NCI-H748 (cell line): ENCODE results near the gene TRIM25.
"Not testable (repeated sequence)": the region's sequence is repeated elsewhere in the genome, so short reads cannot be mapped to it uniquely, and the experiment has no call there.

ENCODE experiments used
- DNase-seq: peaks from one replicate; lab custom pipeline; 2025; ENCODE audit not compliant: unreplicated experiment; lab: John Stamatoyannopoulos, UW

Gene TRIM25

GRCh38 chr17:56913867-56914580 lies at the start of gene TRIM25:
Gene TRIM25 (minus strand): TSS chr17:56914049. CDS start chr17:56913988, 61 bp downstream.
- DNase-seq, result peak; percentile 89

- DNase-seq, result peak; percentile 95
Measured at GRCh38 chr17:56960596-56961538, 47.0 kb upstream of the TRIM25 start, which contains the start of gene COIL. Gene COIL (minus strand): TSS chr17:56961050. CDS start chr17:56961019, 31 bp downstream.

- DNase-seq, result no peak
Measured at GRCh38 chr17:56956992-56957391, 43.1 kb upstream of the TRIM25 start.

GRCh38 chr17:56949595-56949994 lies 35.7 kb upstream of the TRIM25 start:
- no peak for DNase-seq

GRCh38 chr17:56948491-56948890 lies 34.6 kb upstream of the TRIM25 start:
- DNase-seq, result no peak

GRCh38 chr17:56947741-56948140 lies 33.9 kb upstream of the TRIM25 start:
- DNase-seq, result no peak

GRCh38 chr17:56945938-56946505 lies 32.2 kb upstream of the TRIM25 start:
- no peak for DNase-seq

GRCh38 chr17:56943505-56944125 lies 29.8 kb upstream of the TRIM25 start:
- DNase-seq, result no peak

GRCh38 chr17:56939869-56940484 lies 26.1 kb upstream of the TRIM25 start:
- peak; percentile 63 for DNase-seq

- DNase-seq, result not testable (repeated sequence)
Measured at GRCh38 chr17:56938206-56938605, 24.4 kb upstream of the TRIM25 start.

- no peak for DNase-seq
Measured at GRCh38 chr17:56937687-56938086, 23.8 kb upstream of the TRIM25 start.

GRCh38 chr17:56936697-56937322 lies 23.0 kb upstream of the TRIM25 start:
- DNase-seq, result no peak

- no peak for DNase-seq
Measured at GRCh38 chr17:56935461-56935860, 21.6 kb upstream of the TRIM25 start.

GRCh38 chr17:56934280-56934679 lies 20.4 kb upstream of the TRIM25 start:
- no peak for DNase-seq

GRCh38 chr17:56933868-56934267 lies 20.0 kb upstream of the TRIM25 start:
- no peak for DNase-seq

- no peak for DNase-seq
Measured at GRCh38 chr17:56933151-56933745, 19.4 kb upstream of the TRIM25 start.

- no peak for DNase-seq
Measured at GRCh38 chr17:56930739-56931337, 17.0 kb upstream of the TRIM25 start.

GRCh38 chr17:56929362-56929969 lies 15.6 kb upstream of the TRIM25 start:
- no peak for DNase-seq

GRCh38 chr17:56928586-56928985 lies 14.7 kb upstream of the TRIM25 start:
- no peak for DNase-seq
